K562 (cell line): Measurements from ENCODE around the gene ZBTB48. TPM values are rescaled to one million over a fixed set of nuclear protein-coding genes. Genes with fewer than 3 reads are reported as not detected.
A peak's percentile ranks its signal among the peaks of the same experiment; 100 is the strongest.

ENCODE experiments used
- ATAC-seq: fragments of 200-7000 bp; cut with Tn5 transposase; 3 replicates; pipeline ENCODE4 v1.9.1; 2020; ENCODE audit warnings: moderate library complexity
- BruUV-seq: library from RNA; stranded (reverse); fragments of 400-500 nt; replicated peaks from 2 replicates; lab custom pipeline; 2021; lab: Mats Ljungman, UMichigan
- CTCF ChIA-PET: fragments of 300-600 bp; formaldehyde crosslinking; extraction: SDS; loops from one replicate; lab custom pipeline; 2021; ENCODE audit warnings: low intra/inter-chr PET ratio; lab: Yijun Ruan, JAX
- POLR2A ChIA-PET: fragments of 300-600, 350-650 bp; sonication (Branson Sonifier 250); formaldehyde crosslinking; extraction: SDS; loops from one replicate; lab custom pipeline; 2021; ENCODE audit warnings: antibody characterized with exemption, inconsistent platforms; lab: Yijun Ruan, JAX
- DNase-seq, 4 experiments: peaks; one replicate each; pipeline versions ENCODE4 v3.0.0 to v3.0.0-alpha.2; 2011 to 2018; ENCODE audit warnings: low spot score in 3 of 4, mixed read lengths in 3 of 4; ENCODE audit errors: extremely low read depth in 1 of 4
- FAIRE-seq: peaks from 2 replicates; lab custom pipeline; 2011; peaks lifted over from hg19 to GRCh38; lab: Jason Lieb, UNC
- H2AFZ ChIP-seq: 2 replicates; pipeline ENCODE4 v1.6.0; 2011; ENCODE audit warnings: low read depth, low read length, control low read depth, inconsistent platforms
- H3K27ac ChIP-seq: fragments of 200-600 bp; 3 replicates; pipeline ENCODE4 v1.8.0; 2011; ENCODE audit warnings: low read depth, mild to moderate bottlenecking, control low read depth, inconsistent platforms, low read length, moderate library complexity, mixed read lengths; ENCODE audit errors: extremely low read depth
- H3K27me3 ChIP-seq, 2 experiments: fragments of 300-600 bp in 1 of 2; 2 replicates in 1 of 2; 3 replicates in 1 of 2; pipeline versions ENCODE4 v1.6.0 to v1.8.0; 2011; ENCODE audit warnings: inconsistent platforms in 2 of 2, low read length in 2 of 2, mild to moderate bottlenecking in 1 of 2, mixed read lengths in 1 of 2, moderate library complexity in 1 of 2; ENCODE audit not compliant: control insufficient read depth in 2 of 2, insufficient read depth in 2 of 2
- H3K36me3 ChIP-seq: fragments of 300-600 bp; 3 replicates; pipeline ENCODE4 v1.8.0; 2011; ENCODE audit warnings: mild to moderate bottlenecking, low read length, inconsistent platforms; ENCODE audit not compliant: control insufficient read depth, insufficient read depth
- H3K4me1 ChIP-seq, 2 experiments: fragments of 200-600 bp in 1 of 2; replicated peaks in 1 of 2; 2 replicates in 1 of 2; 3 replicates in 1 of 2; pipeline versions ENCODE4 v1.5.1 to v1.8.0; 2011; ENCODE audit warnings: inconsistent platforms in 2 of 2, low read length in 2 of 2, mild to moderate bottlenecking in 1 of 2, mixed read lengths in 1 of 2, moderate library complexity in 1 of 2; ENCODE audit not compliant: control insufficient read depth in 2 of 2, insufficient read depth in 2 of 2
- H3K4me2 ChIP-seq: 2 replicates; pipeline ENCODE4 v1.6.1; 2011; ENCODE audit warnings: low read length, control low read depth, inconsistent platforms, mixed read lengths; ENCODE audit not compliant: insufficient read depth
- H3K4me3 ChIP-seq: fragments of 200-600 bp; sonication (generic), shearing (Covaris generic); 2 replicates; pipeline ENCODE4 v1.5.1; 2016; ENCODE audit warnings: control low read depth, inconsistent platforms
- H3K79me2 ChIP-seq: fragments of 200-600 bp; 3 replicates; pipeline ENCODE4 v1.8.0; 2011; ENCODE audit warnings: low read length, inconsistent platforms; ENCODE audit not compliant: control insufficient read depth, insufficient read depth
- H3K9ac ChIP-seq, 2 experiments: 2 replicates each; pipeline versions ENCODE4 v1.6.0 to v1.6.1; 2011; ENCODE audit warnings: low read depth in 2 of 2, low read length in 2 of 2, control low read depth in 1 of 2, inconsistent platforms in 1 of 2, mild to moderate bottlenecking in 1 of 2, mixed read lengths in 1 of 2; ENCODE audit not compliant: insufficient read depth in 1 of 2
- H3K9me1 ChIP-seq: one replicate; pipeline ENCODE4 v1.6.0; 2011; ENCODE audit warnings: inconsistent platforms, mild to moderate bottlenecking, low read length, moderate library complexity; ENCODE audit not compliant: control insufficient read depth, insufficient read depth
- H3K9me3 ChIP-seq: replicated peaks from 2 replicates; pipeline ENCODE4 v1.5.1; 2011; ENCODE audit warnings: low read depth, low read length, inconsistent platforms; ENCODE audit not compliant: control insufficient read depth, insufficient read depth
- H4K20me1 ChIP-seq: replicated peaks from 2 replicates; pipeline ENCODE4 v1.6.1; 2011; ENCODE audit warnings: low read length, inconsistent platforms, mixed read lengths; ENCODE audit not compliant: control insufficient read depth, insufficient read depth
- EGR1 ChIP-seq: fragments of 450-650 bp; conservative IDR thresholded peaks from 2 replicates; pipeline ENCODE4 v1.6.1; 2017; ENCODE audit warnings: mild to moderate bottlenecking
- EP400 ChIP-seq: fragments of 450-650 bp; IDR thresholded peaks from 2 replicates; pipeline ENCODE4 v1.6.1; 2017; ENCODE audit warnings: antibody characterized with exemption, mild to moderate bottlenecking, moderate library complexity
- ESRRA ChIP-seq: fragments of 450-650 bp; IDR thresholded peaks from 2 replicates; pipeline ENCODE4 v1.6.1; 2014; ENCODE audit warnings: low read depth, mild to moderate bottlenecking, moderate library complexity, borderline replicate concordance
- FOS ChIP-seq: IDR thresholded peaks from 3 replicates; pipeline ENCODE4 v1.6.1; 2011; ENCODE audit not compliant: insufficient read length; ENCODE audit errors: extremely low read depth
- GABPB1 ChIP-seq: sonication (generic); formaldehyde crosslinking; IDR thresholded peaks from 2 replicates; pipeline ENCODE4 v1.8.0; 2022; ENCODE audit warnings: mild to moderate bottlenecking, missing genetic modification reagents
- ILK ChIP-seq: fragments of 450-650 bp; IDR thresholded peaks from 2 replicates; pipeline ENCODE4 v1.6.1; 2016; ENCODE audit warnings: missing genetic modification characterization, low read depth, mild to moderate bottlenecking, missing compliant biosample characterization, moderate library complexity, borderline replicate concordance
- JUND ChIP-seq, 2 experiments: IDR thresholded peaks; 2 replicates in 1 of 2; 3 replicates in 1 of 2; pipeline ENCODE4 v1.6.1; 2011; ENCODE audit warnings: borderline replicate concordance in 2 of 2, low read depth in 2 of 2, low read length in 2 of 2, improper control_type of control experiment in 1 of 2, missing biosample characterization in 1 of 2, missing genetic modification characterization in 1 of 2, missing genetic modification reagents in 1 of 2
- PCBP1 ChIP-seq: fragments of 200-400 bp; formaldehyde crosslinking; IDR thresholded peaks from 2 replicates; pipeline ENCODE4 v1.6.1; 2018; ENCODE audit warnings: mild to moderate bottlenecking, low read depth, low read length; ENCODE audit not compliant: poor library complexity, severe bottlenecking
- RB1 ChIP-seq: fragments of 450-650 bp; IDR thresholded peaks from 2 replicates; pipeline ENCODE4 v1.6.1; 2017; ENCODE audit warnings: low read depth, mild to moderate bottlenecking
- ZBTB9 ChIP-seq: fragments of 450-650 bp; formaldehyde crosslinking; IDR thresholded peaks from 2 replicates; pipeline ENCODE4 v1.4.0; 2020; ENCODE audit warnings: mild to moderate bottlenecking, moderate library complexity
- ZKSCAN8 ChIP-seq: fragments of 200-800 bp; sonication (Bioruptor generic); IDR thresholded peaks from 2 replicates; pipeline ENCODE4 v1.6.1; 2016; ENCODE audit warnings: missing genetic modification characterization, missing compliant biosample characterization
- ZNF174 ChIP-seq: fragments of 250-450 bp; sonication (Bioruptor Pico); IDR thresholded peaks from 2 replicates; pipeline ENCODE4 v1.4.0; 2020; ENCODE audit warnings: mild to moderate bottlenecking
- ZNF3 ChIP-seq: fragments of 250-450 bp; sonication (Bioruptor Pico); IDR thresholded peaks from 2 replicates; pipeline ENCODE4 v1.5.0; 2021; ENCODE audit warnings: mild to moderate bottlenecking, moderate library complexity
- WGBS: fragments of 100-300 bp; shearing (Covaris generic); methylation state at CpG from one replicate; pipeline ENCODE4 v1.1.6; 2016; ENCODE audit warnings: low coverage, mixed read lengths; ENCODE audit not compliant: insufficient coverage; ENCODE audit errors: missing lambda C conversion rate; 5-methylcytosine and 5-hydroxymethylcytosine counted together
- in situ Hi-C: fragments of 300-500 bp; cut with MboI; formaldehyde crosslinking; loops from 4 replicates; pipeline ENCODE4 v1.15.0; 2018; ENCODE audit warnings: inconsistent platforms, mixed read lengths
- intact Hi-C: fragments of 100-400 bp; cut with micrococcal nuclease; formaldehyde crosslinking; loops from 2 replicates; pipeline ENCODE4 v1.14.2; 2022
- polyA plus RNA-seq, 8 experiments: library from polyadenylated mRNA; depleted of rRNA in 4 of 8; stranded (reverse) in 5 of 8; unstranded in 3 of 8; fragments of >200 nt; fragmentation: Nextera tagmentation in 2 of 8; fragmentation: Illumina TruSeq in 1 of 8; extraction: Ambion mirVana in 2 of 8; extraction: Trizol in 1 of 8; gene quantifications; 2 replicates each; pipeline versions ENCODE4 v1.2.1 to v1.2.3, GENCODE V29; 2011 to 2014; ENCODE audit warnings: inconsistent platforms in 1 of 8, missing spikeins in 1 of 8
- total RNA-seq, 7 experiments: library from RNA; depleted of rRNA in 6 of 7; stranded (reverse); fragments of >200 nt in 6 of 7; fragmentation: Illumina TruSeq in 2 of 7; extraction: Trizol in 2 of 7; gene quantifications; 2 replicates each; pipeline versions ENCODE4 v1.2.1 to v1.2.3, GENCODE V29; 2011 to 2021; ENCODE audit warnings: low replicate concordance in 1 of 7
- TF ChIP-seq, protein P1 (sequence below): sonication (generic); formaldehyde crosslinking; IDR thresholded peaks from 2 replicates; pipeline ENCODE4 v1.8.1; 2022; ENCODE audit warnings: missing genetic modification reagents
- TF ChIP-seq, protein P2 (sequence below): sonication (generic); formaldehyde crosslinking; IDR thresholded peaks from 2 replicates; pipeline ENCODE4 v1.8.0; 2022; ENCODE audit warnings: missing genetic modification reagents, mild to moderate bottlenecking, moderate library complexity, borderline replicate concordance
- TF ChIP-seq, protein P3 (sequence below): IDR thresholded peaks from 2 replicates; pipeline ENCODE4 v1.6.1; 2014; ENCODE audit warnings: antibody characterized with exemption

ZBTB48 gene
- total and polyA plus RNA-seq, 9 of the 15 experiments (the other 6 are each of a cell fraction or from before 2014, with no cell fraction given), result 1.9 to 66.9 (median 29.5) TPM

- BruUV-seq, result no TSS peak
- ChIA-PET CTCF (no interaction called here), POLR2A (interaction anchor here (0.5 to 10.7 kb wide), 12 partner anchors 7 to 1213 kb away, joined by 3 to 221 read pairs (median 4); partner anchors contain the start of gene ZBTB48)
- Histone ChIP-seq H3K36me3 (peaks cover 62% of the 10 kb centered on the region), H3K27ac (peak overlapping the region; percentile 63; the same call in 2 of the 3 replicates), H3K27me3 (no peaks in the 10 kb centered on the region), H3K4me2 (peak overlapping the region; percentile 72), H2AFZ (no peak overlapping the region), H3K9me1 (peaks cover 23% of the 10 kb centered on the region), H3K9me3 (no peaks in the 10 kb centered on the region), H3K4me3 (peak overlapping the region; percentile 28; the same call in 1 of the 2 replicates), H3K4me1 (peaks cover 35 to 64% of the 10 kb centered on the region in 2 experiments), H3K9ac (peak overlapping the region; percentile 79 to 93), H4K20me1 (peaks cover 50% of the 10 kb centered on the region), H3K79me2 (peaks cover 74% of the 10 kb centered on the region)
- in situ Hi-C loops (no loop called here), intact Hi-C loops (no loop called here)
- no peak for FAIRE-seq
- no peak for DNase-seq
- WGBS, result 82% methylated on average over 26 of the region's 31 CpGs
- ATAC-seq, result no peak
- TF ChIP-seq, protein P1, sequence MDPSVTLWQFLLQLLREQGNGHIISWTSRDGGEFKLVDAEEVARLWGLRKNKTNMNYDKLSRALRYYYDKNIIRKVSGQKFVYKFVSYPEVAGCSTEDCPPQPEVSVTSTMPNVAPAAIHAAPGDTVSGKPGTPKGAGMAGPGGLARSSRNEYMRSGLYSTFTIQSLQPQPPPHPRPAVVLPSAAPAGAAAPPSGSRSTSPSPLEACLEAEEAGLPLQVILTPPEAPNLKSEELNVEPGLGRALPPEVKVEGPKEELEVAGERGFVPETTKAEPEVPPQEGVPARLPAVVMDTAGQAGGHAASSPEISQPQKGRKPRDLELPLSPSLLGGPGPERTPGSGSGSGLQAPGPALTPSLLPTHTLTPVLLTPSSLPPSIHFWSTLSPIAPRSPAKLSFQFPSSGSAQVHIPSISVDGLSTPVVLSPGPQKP (CRISPR knock-in tag), result no peak
- TF ChIP-seq ESRRA, result no peak
- no peak for TF ChIP-seq GABPB1 (CRISPR knock-in tag)
- no peak for TF ChIP-seq ZBTB9 (CRISPR knock-in tag)
- no peak for TF ChIP-seq ZKSCAN8 (CRISPR knock-in tag)
- no peak for TF ChIP-seq PCBP1
- no peak for TF ChIP-seq ZNF174 (CRISPR knock-in tag)
- TF ChIP-seq, protein P2, sequence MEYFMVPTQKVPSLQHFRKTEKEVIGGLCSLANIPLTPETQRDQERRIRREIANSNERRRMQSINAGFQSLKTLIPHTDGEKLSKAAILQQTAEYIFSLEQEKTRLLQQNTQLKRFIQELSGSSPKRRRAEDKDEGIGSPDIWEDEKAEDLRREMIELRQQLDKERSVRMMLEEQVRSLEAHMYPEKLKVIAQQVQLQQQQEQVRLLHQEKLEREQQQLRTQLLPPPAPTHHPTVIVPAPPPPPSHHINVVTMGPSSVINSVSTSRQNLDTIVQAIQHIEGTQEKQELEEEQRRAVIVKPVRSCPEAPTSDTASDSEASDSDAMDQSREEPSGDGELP (CRISPR knock-in tag), result 0 out of 2 replicates have a peak, but pooled peaks have one; percentile 14
- TF ChIP-seq RB1, result no peak
- peak; percentile 77 for TF ChIP-seq EGR1
- TF ChIP-seq EP400, result no peak
- TF ChIP-seq JUND (IDR thresholded peaks at IDR 0.05; ENCODE audit: borderline replicate concordance, low read depth, low read length), result no peak
- TF ChIP-seq JUND (tag; IDR thresholded peaks at IDR 0.05; ENCODE audit: borderline replicate concordance, low read depth, low read length), result no peak
- TF ChIP-seq ILK (tag), result no peak
- no peak for TF ChIP-seq FOS
- TF ChIP-seq ZNF3 (CRISPR knock-in tag), result no peak
- TF ChIP-seq, protein P3, sequence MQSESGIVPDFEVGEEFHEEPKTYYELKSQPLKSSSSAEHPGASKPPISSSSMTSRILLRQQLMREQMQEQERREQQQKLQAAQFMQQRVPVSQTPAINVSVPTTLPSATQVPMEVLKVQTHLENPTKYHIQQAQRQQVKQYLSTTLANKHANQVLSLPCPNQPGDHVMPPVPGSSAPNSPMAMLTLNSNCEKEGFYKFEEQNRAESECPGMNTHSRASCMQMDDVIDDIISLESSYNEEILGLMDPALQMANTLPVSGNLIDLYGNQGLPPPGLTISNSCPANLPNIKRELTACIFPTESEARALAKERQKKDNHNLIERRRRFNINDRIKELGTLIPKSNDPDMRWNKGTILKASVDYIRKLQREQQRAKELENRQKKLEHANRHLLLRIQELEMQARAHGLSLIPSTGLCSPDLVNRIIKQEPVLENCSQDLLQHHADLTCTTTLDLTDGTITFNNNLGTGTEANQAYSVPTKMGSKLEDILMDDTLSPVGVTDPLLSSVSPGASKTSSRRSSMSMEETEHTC, result no peak
Measured at GRCh38 chr1:6599141-6599975, 19.6 kb downstream of the ZBTB48 start.
